ENCODE results near the gene CRYBB2. TPM values are rescaled to one million over a fixed set of nuclear protein-coding genes. Genes with fewer than 3 reads are reported as not detected.
"Not testable (repeated sequence)": the region's sequence is repeated elsewhere in the genome, so short reads cannot be mapped to it uniquely, and the experiment has no call there.

CRYBB2 gene
- total RNA-seq, 5 donors from 2014 or later (not counting 1 experiment from before 2014, with no cell fraction given): not detected

DNA sequence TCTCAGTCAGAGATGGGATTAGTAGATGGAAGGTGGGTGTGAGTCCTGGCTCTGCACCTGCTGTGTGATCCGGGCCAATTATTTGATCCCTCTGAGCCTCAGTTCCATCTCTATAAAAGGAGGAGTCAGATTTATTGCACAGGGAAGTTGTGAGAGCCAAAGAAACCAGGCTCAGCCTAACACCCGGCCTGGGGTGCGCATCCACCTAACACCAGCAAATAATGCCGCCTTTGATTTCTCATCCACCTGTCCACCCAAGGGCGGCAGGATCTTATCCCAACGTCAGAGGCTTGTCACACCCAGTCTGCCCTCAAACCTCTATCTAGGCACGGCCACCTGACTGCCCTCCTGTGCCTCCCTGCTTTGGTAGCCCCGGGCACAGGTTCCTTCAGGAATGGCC is 2.4 kb downstream of the CRYBB2 start:
- H3K36me3 Mint-ChIP-seq: no peaks in the 10 kb centered on the region
- peaks cover 18 to 26% of the 10 kb centered on the region in 2 donors for H3K27me3 Mint-ChIP-seq
- Histone ChIP-seq H3K27ac (ENCODE audit: low read length) (no peak overlapping the region), H3K36me3 (ENCODE audit: control insufficient read depth in 2 of 2, extremely low read depth in 1 of 2, insufficient read depth in 1 of 2, low read length in 1 of 2) (no peaks in the 10 kb centered on the region), H3K9me3 (no peaks in the 10 kb centered on the region), H3K4me3 (ENCODE audit: control insufficient read depth in 1 of 2, extremely low read depth in 1 of 2, low read length in 1 of 2) (no peak overlapping the region), H3K27me3 (replicated peaks in 1 of 2; ENCODE audit: control insufficient read depth in 2 of 2, extremely low read depth in 1 of 2, insufficient read depth in 2 of 2, low read length in 1 of 2) (peaks cover 0 to 31% of the 10 kb centered on the region in 2 experiments), H3K4me1 (ENCODE audit: control insufficient read depth in 1 of 2, extremely low read depth in 1 of 2, insufficient read depth in 2 of 2, low read length in 2 of 2) (no peaks in the 10 kb centered on the region)
- H3K4me3 Mint-ChIP-seq: no peak overlapping the region
- 65% methylated on average over 7 of the region's 8 CpGs for WGBS (ENCODE audit: insufficient coverage)
- no peak for ATAC-seq (replicated peaks in 1 of 4)
- no peaks in the 10 kb centered on the region for H3K9me3 Mint-ChIP-seq
- H3K27ac Mint-ChIP-seq: no peak overlapping the region
- no peaks in the 10 kb centered on the region for H3K4me1 Mint-ChIP-seq
- POLR2A ChIA-PET: no interaction called here
- CTCF ChIA-PET: no interaction called here
- DNase-seq: no peak

DNA sequence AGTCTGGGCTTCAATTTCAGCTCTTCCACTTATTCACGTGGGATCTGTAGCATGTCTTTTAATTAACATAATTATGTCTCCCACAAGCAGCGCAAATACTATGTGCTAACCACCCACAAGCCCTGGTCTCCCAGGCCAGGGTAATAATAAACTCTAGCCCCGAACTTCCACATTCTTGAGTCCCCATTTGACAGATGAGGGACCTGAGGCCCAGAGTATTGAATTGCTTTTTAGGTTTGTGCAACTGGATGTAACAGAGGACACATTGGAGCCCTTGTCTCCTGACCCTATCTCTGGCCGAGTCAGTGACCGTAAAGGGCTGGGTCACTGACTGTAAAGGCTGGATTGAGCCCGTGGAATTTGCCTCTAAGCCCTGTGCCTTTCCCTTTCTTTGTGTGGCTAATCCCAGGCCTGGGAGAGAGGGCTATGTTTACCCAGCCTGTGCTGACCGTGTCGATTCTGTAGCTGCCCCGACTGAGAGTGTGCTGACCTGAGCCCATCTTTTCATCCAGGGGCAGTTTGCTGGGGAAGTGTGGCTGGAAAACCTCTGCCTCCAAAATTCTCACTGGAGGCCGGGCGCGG is 3.9 kb downstream of the CRYBB2 start:
- Mint-ChIP-seq H3K4me1 (no peaks in the 10 kb centered on the region), H3K27ac (no peak overlapping the region), H3K9me3 (no peaks in the 10 kb centered on the region), H3K4me3 (no peak overlapping the region), H3K27me3 (peaks cover 18 to 23% of the 10 kb centered on the region in 2 donors), H3K36me3 (no peaks in the 10 kb centered on the region)
- H3K27me3 ChIP-seq (replicated peaks in 1 of 2; ENCODE audit: control insufficient read depth in 2 of 2, extremely low read depth in 1 of 2, insufficient read depth in 2 of 2, low read length in 1 of 2): peaks cover 0 to 28% of the 10 kb centered on the region in 2 experiments
- DNase-seq (no peak), ATAC-seq (replicated peaks in 1 of 4) (no peak)
- no peaks in the 10 kb centered on the region for H3K4me1 ChIP-seq (ENCODE audit: control insufficient read depth in 1 of 2, extremely low read depth in 1 of 2, insufficient read depth in 2 of 2, low read length in 2 of 2)
- H3K36me3 ChIP-seq (ENCODE audit: control insufficient read depth in 2 of 2, extremely low read depth in 1 of 2, insufficient read depth in 1 of 2, low read length in 1 of 2): no peaks in the 10 kb centered on the region
- POLR2A ChIA-PET: no interaction called here
- 70% methylated on average over 7 of the region's 12 CpGs for WGBS (ENCODE audit: insufficient coverage)
- no peak overlapping the region for H3K4me3 ChIP-seq (ENCODE audit: control insufficient read depth in 1 of 2, extremely low read depth in 1 of 2, low read length in 1 of 2)
- no peak overlapping the region for H3K27ac ChIP-seq (ENCODE audit: low read length)
- CTCF ChIA-PET: interaction anchor here in 1 of 2 donors (0.7 kb wide), 1 partner anchor 290 kb away, joined by 4 read pairs; no protein-coding TSS in a partner anchor
- no peaks in the 10 kb centered on the region for H3K9me3 ChIP-seq

DNA sequence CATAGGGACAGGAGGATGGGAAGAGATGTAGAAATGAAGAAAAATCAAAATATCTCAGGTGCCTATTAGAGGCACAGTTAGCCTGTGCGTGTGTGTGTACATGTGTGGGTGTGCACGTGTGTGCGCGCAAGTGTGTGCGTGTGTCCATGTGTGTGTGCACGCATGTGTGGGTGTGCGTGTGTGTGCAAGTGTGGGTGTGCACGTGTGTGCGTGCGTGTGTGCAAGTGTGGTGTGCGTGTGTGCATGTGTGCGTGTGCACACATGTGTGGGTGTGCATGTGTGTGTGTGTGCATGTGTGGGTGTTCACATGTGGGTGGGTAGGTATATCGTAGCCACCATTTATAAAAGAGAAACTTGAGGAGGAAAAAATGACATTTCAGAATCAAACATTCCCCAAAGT is 9.4 kb downstream of the CRYBB2 start:
- Mint-ChIP-seq H3K4me1 (no peaks in the 10 kb centered on the region), H3K27ac (no peak overlapping the region), H3K36me3 (no peaks in the 10 kb centered on the region), H3K4me3 (no peak overlapping the region), H3K9me3 (no peaks in the 10 kb centered on the region), H3K27me3 (peaks cover 18 to 28% of the 10 kb centered on the region in 2 donors)
- DNase-seq (no peak), ATAC-seq (replicated peaks in 1 of 4) (no peak)
- no peak overlapping the region for H3K4me3 ChIP-seq (ENCODE audit: control insufficient read depth in 1 of 2, extremely low read depth in 1 of 2, low read length in 1 of 2)
- peaks cover 0 to 29% of the 10 kb centered on the region in 2 experiments for H3K27me3 ChIP-seq (replicated peaks in 1 of 2; ENCODE audit: control insufficient read depth in 2 of 2, extremely low read depth in 1 of 2, insufficient read depth in 2 of 2, low read length in 1 of 2)
- H3K27ac ChIP-seq (ENCODE audit: low read length): no peak overlapping the region
- CTCF ChIA-PET: no interaction called here
- no peaks in the 10 kb centered on the region for H3K36me3 ChIP-seq (ENCODE audit: control insufficient read depth in 2 of 2, extremely low read depth in 1 of 2, insufficient read depth in 1 of 2, low read length in 1 of 2)
- 97% methylated on average over 12 of the region's 13 CpGs for WGBS (ENCODE audit: insufficient coverage)
- POLR2A ChIA-PET: no interaction called here
- no peaks in the 10 kb centered on the region for H3K9me3 ChIP-seq
- no peaks in the 10 kb centered on the region for H3K4me1 ChIP-seq (ENCODE audit: control insufficient read depth in 1 of 2, extremely low read depth in 1 of 2, insufficient read depth in 2 of 2, low read length in 2 of 2)

DNA sequence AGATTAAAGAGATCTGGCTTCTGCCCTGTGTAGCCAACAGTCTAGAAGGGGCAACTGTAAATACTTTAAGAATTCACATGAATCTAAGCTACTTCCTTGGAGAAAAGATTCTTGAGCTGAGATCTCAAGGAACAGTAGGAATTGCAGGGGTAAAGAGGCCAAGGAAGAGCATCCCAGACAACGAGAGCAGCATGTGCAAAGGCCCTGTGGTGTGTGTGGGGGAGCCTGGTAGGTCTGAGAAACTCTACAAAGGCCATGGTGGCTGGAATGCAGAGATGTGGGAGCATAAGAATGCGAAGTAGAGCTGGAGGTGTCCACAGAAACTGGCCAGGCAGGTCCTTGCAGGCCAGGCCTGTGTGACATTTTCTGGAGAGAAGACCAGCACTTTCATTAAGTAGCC is 11.3 kb downstream of the CRYBB2 start:
- H3K4me3 Mint-ChIP-seq; H3K27ac Mint-ChIP-seq; H3K9me3 ChIP-seq; DNase-seq; H3K4me3 ChIP-seq (ENCODE audit: control insufficient read depth in 1 of 2, extremely low read depth in 1 of 2, low read length in 1 of 2); POLR2A ChIA-PET; CTCF ChIA-PET; H3K36me3 Mint-ChIP-seq; H3K27ac ChIP-seq (ENCODE audit: low read length); H3K4me1 ChIP-seq (ENCODE audit: control insufficient read depth in 1 of 2, extremely low read depth in 1 of 2, insufficient read depth in 2 of 2, low read length in 2 of 2); ATAC-seq (replicated peaks in 1 of 4); H3K4me1 Mint-ChIP-seq; H3K36me3 ChIP-seq (ENCODE audit: control insufficient read depth in 2 of 2, extremely low read depth in 1 of 2, insufficient read depth in 1 of 2, low read length in 1 of 2); H3K9me3 Mint-ChIP-seq: not testable (repeated sequence)
- no CpG with 5 or more reads among the region's 2 CpGs for WGBS (ENCODE audit: insufficient coverage)
- H3K27me3 Mint-ChIP-seq: peaks cover 28 to 41% of the 10 kb centered on the region in 2 donors
- H3K27me3 ChIP-seq (replicated peaks in 1 of 2; ENCODE audit: control insufficient read depth in 2 of 2, extremely low read depth in 1 of 2, insufficient read depth in 2 of 2, low read length in 1 of 2): peaks cover 0 to 31% of the 10 kb centered on the region in 2 experiments

DNA sequence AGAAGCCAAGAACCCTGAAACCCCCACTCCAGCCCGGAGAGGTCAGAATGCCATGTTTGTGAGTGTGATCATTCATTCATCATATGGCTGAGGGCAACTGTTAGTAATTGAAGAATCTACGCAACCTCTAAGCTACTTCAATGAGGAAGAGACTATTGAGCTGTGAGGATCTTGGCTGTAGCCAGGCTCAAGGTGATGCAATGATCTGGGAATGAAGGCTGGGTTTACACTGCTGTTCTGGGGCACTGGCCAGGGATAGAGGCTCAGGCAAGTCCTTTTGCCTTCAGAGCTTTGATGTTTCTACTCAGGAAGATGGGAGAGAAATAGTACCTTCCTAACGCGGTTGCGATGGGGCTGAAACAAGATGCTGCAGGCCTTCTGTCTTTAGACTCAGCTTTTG is 12.9 kb downstream of the CRYBB2 start:
- H3K9me3 Mint-ChIP-seq: no peaks in the 10 kb centered on the region
- H3K36me3 ChIP-seq (ENCODE audit: control insufficient read depth in 2 of 2, extremely low read depth in 1 of 2, insufficient read depth in 1 of 2, low read length in 1 of 2): no peaks in the 10 kb centered on the region

DNA sequence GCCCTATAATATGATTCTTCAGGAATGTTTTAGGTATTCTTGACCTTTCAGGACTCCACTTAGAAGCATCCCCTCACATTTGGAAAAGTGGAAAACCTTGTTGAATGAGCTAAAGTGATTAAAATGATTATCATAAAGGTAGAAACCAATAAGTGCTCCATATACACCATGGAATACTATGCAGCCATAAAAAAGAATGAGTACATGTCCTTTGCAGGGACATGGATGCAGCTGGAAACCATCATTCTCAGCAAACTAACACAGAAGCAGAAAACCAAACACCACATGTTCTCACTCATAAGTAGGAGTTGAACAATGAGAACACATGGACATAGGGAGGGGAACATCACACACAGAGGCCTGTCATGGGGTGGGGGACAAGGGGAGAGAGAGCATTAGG is 14.3 kb downstream of the CRYBB2 start:
- H3K4me3 Mint-ChIP-seq; H3K36me3 ChIP-seq (ENCODE audit: control insufficient read depth in 2 of 2, extremely low read depth in 1 of 2, insufficient read depth in 1 of 2, low read length in 1 of 2); POLR2A ChIA-PET; DNase-seq; H3K4me1 Mint-ChIP-seq; H3K4me3 ChIP-seq (ENCODE audit: control insufficient read depth in 1 of 2, extremely low read depth in 1 of 2, low read length in 1 of 2); H3K36me3 Mint-ChIP-seq; H3K9me3 Mint-ChIP-seq; H3K4me1 ChIP-seq (ENCODE audit: control insufficient read depth in 1 of 2, extremely low read depth in 1 of 2, insufficient read depth in 2 of 2, low read length in 2 of 2); CTCF ChIA-PET; H3K27ac ChIP-seq (ENCODE audit: low read length); ATAC-seq (replicated peaks in 1 of 4); H3K9me3 ChIP-seq: not testable (repeated sequence)
- H3K27me3 ChIP-seq (replicated peaks in 1 of 2; ENCODE audit: control insufficient read depth in 2 of 2, extremely low read depth in 1 of 2, insufficient read depth in 2 of 2, low read length in 1 of 2): peaks cover 2 to 44% of the 10 kb centered on the region in 2 experiments
- H3K27me3 Mint-ChIP-seq: peaks cover 28 to 58% of the 10 kb centered on the region in 2 donors
- peak overlapping the region in 1 of 2 donors; percentile 33 for H3K27ac Mint-ChIP-seq

More for the DNA sequence above, 12.9 kb downstream of the CRYBB2 start:
- Mint-ChIP-seq H3K36me3 (no peaks in the 10 kb centered on the region), H3K27ac (no peak overlapping the region), H3K27me3 (peaks cover 28 to 53% of the 10 kb centered on the region in 2 donors), H3K4me1 (peaks cover 3 to 5% (median 5%) of the 10 kb centered on the region in 3 donors), H3K4me3 (no peak overlapping the region)
- peaks cover under 1 to 42% of the 10 kb centered on the region in 2 experiments for H3K27me3 ChIP-seq (replicated peaks in 1 of 2; ENCODE audit: control insufficient read depth in 2 of 2, extremely low read depth in 1 of 2, insufficient read depth in 2 of 2, low read length in 1 of 2)
- no peak overlapping the region for H3K4me3 ChIP-seq (ENCODE audit: control insufficient read depth in 1 of 2, extremely low read depth in 1 of 2, low read length in 1 of 2)
- POLR2A ChIA-PET: interaction anchor here in 1 of 2 donors (0.6 kb wide), 1 partner anchor 530 kb away, joined by 4 read pairs; no protein-coding TSS in a partner anchor
- H3K27ac ChIP-seq (ENCODE audit: low read length): no peak overlapping the region
- WGBS (ENCODE audit: insufficient coverage): 96% methylated on average over 4 of the region's 5 CpGs
- CTCF ChIA-PET: no interaction called here
- ATAC-seq (replicated peaks in 1 of 4): no peak
- no peak for DNase-seq
- H3K4me1 ChIP-seq (ENCODE audit: control insufficient read depth in 1 of 2, extremely low read depth in 1 of 2, insufficient read depth in 2 of 2, low read length in 2 of 2): peaks cover 0 to 6% of the 10 kb centered on the region in 2 experiments
- H3K9me3 ChIP-seq: no peaks in the 10 kb centered on the region
